ENCODE results near the gene PGA3. TPM values are rescaled to one million over a fixed set of nuclear protein-coding genes. Genes with fewer than 3 reads are reported as not detected.

Gene PGA3
- total and polyA plus RNA-seq, 2 of the 8 experiments (the other 6 are each of a cell fraction or from before 2014, with no cell fraction given): not detected

GRCh38 chr11:61164606-61165424 is 38.5 kb upstream of the PGA3 start:
- Histone ChIP-seq H2AK5ac (ENCODE audit: low read depth, low read length) (no peak overlapping the region), H3K56ac (replicated peaks; ENCODE audit: insufficient read length, low read depth, low read length) (no peak overlapping the region), H3K36me3 (ENCODE audit: control insufficient read depth in 2 of 4, insufficient read depth in 4 of 4, low read length in 3 of 4) (no peaks in the 10 kb centered on the region), H3K79me1 (ENCODE audit: low read depth, low read length) (no peaks in the 10 kb centered on the region; the same call in 1 of the 2 replicates), H2BK12ac (ENCODE audit: low read depth, low read length) (no peak overlapping the region), H3K79me2 (ENCODE audit: control insufficient read depth in 1 of 2, insufficient read depth in 2 of 2, low read length in 2 of 2) (peaks cover 2 to 11% of the 10 kb centered on the region in 2 experiments; a peak in 2 of 4 replicates), H2AFZ (ENCODE audit: low read length) (no peak overlapping the region), H2BK5ac (ENCODE audit: low read depth, low read length) (no peak overlapping the region), H4K91ac (replicated peaks; ENCODE audit: insufficient read length, low read length) (no peak overlapping the region), H3K9ac (replicated peaks in 1 of 4; ENCODE audit: extremely low read depth in 1 of 4, low read depth in 3 of 4, low read length in 3 of 4) (no peak overlapping the region), H3K23me2 (ENCODE audit: low read depth, low read length) (peaks cover 6% of the 10 kb centered on the region), H4K8ac (ENCODE audit: extremely low read depth, insufficient read depth, low read length) (no peak overlapping the region), H2BK15ac (ENCODE audit: low read length) (no peak overlapping the region), H3K23ac (ENCODE audit: insufficient read length) (no peak overlapping the region), H3K4ac (replicated peaks; ENCODE audit: insufficient read length, low read depth, low read length) (no peak overlapping the region), H3K27ac (ENCODE audit: low read depth, low read length) (no peak overlapping the region), H4K20me1 (replicated peaks in 1 of 2; ENCODE audit: control insufficient read depth in 1 of 2, insufficient read depth in 2 of 2, low read length in 2 of 2) (no peaks in the 10 kb centered on the region), H3K4me1 (replicated peaks in 1 of 4; ENCODE audit: control insufficient read depth in 3 of 4, insufficient read depth in 4 of 4, low read length in 3 of 4) (peaks cover 0 to 7% (median 2%) of the 10 kb centered on the region in 4 experiments; a peak in 3 of 7 replicates), H3K18ac (ENCODE audit: extremely low read depth, low read length) (no peak overlapping the region), H3K4me3 (ENCODE audit: extremely low read depth in 1 of 4, insufficient read depth in 2 of 4, low read depth in 3 of 4, low read length in 4 of 4) (no peak overlapping the region), H2BK120ac (replicated peaks; ENCODE audit: low read depth, low read length) (no peak overlapping the region), H3K9me3 (ENCODE audit: insufficient read depth in 2 of 2, low read depth in 1 of 2, low read length in 1 of 2) (peaks cover 3 to 4% of the 10 kb centered on the region in 2 experiments; a peak in 1 of 4 replicates), H3K14ac (ENCODE audit: insufficient read length) (no peak overlapping the region), H3K4me2 (ENCODE audit: insufficient read depth in 1 of 2, low read depth in 2 of 2, low read length in 2 of 2) (no peak overlapping the region), H4K5ac (ENCODE audit: insufficient read length, low read depth, low read length) (no peak overlapping the region), H3K27me3 (replicated peaks in 1 of 4; ENCODE audit: control insufficient read depth in 3 of 4, extremely low read depth in 1 of 4, insufficient read depth in 3 of 4, low read length in 3 of 4) (no peaks in the 10 kb centered on the region), H2BK20ac (ENCODE audit: low read length) (no peak overlapping the region)
- ChIA-PET CTCF (ENCODE audit: partially characterized antibody) (no interaction called here), POLR2A (ENCODE audit: partially characterized antibody) (no interaction called here)
- WGBS, 2 experiments (ENCODE audit: extremely low coverage in 1 of 2, insufficient coverage in 1 of 2, insufficient read length in 1 of 2, insufficient replicate concordance in 2 of 2, low coverage in 1 of 2, low lambda C conversion rate in 2 of 2, missing lambda C conversion rate in 1 of 2): 89 to 100% methylated on average over 1 to 13 of the region's 13 CpGs
- DNase-seq (ENCODE audit: low read depth in 1 of 2, low spot score in 2 of 2): no peak
- FAIRE-seq: no peak
- no peak for TF ChIP-seq SIX5 (IDR thresholded peaks at IDR 0.05; ENCODE audit: low read depth, low read length)

Data from H1 (cell line).